Vagina (tissue), 2 donors: Measurements from ENCODE around the gene PLEKHM1.

Source experiments
- POLR2AphosphoS5 ChIP-seq, 2 donors: sonication (generic); formaldehyde crosslinking; IDR thresholded peaks; one replicate each; pipeline ENCODE4 v1.9.0; 2017; ENCODE audit warnings: antibody characterized with exemption in 2 of 2, mild to moderate bottlenecking in 2 of 2, low read depth in 1 of 2; ENCODE audit not compliant: insufficient read depth in 1 of 2
- TF ChIP-seq, protein P1 (sequence below), 3 experiments: fragments of 450-650 bp in 2 of 3; fragments of 200-600 bp in 1 of 3; sonication (generic) in 1 of 3; IDR thresholded peaks; one replicate each; pipeline ENCODE4 v1.5.1; 2017 to 2019; ENCODE audit warnings: antibody characterized with exemption in 3 of 3, mild to moderate bottlenecking in 2 of 3, moderate library complexity in 2 of 3

DNA sequence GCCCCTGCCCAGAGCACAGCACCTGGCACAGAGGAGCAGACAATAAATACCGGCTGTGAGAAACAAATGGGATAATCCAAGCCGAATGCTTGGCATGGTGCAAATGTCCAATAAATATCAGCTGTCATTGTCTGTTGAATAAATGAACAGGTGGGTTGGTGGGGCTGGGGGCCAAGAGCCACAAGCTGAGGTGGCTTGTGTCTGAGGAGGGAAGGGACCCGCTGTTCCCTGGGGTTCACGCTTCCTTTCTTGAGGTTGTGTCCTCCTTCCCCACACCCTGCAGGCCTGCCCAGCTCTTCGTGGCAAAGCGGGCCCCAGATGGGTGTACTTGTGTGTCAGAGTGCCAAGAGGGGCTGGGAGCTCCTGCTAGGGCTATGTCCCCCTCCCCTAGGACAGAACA, 96.4 kb downstream of the PLEKHM1 start:
- TF ChIP-seq, protein P1, sequence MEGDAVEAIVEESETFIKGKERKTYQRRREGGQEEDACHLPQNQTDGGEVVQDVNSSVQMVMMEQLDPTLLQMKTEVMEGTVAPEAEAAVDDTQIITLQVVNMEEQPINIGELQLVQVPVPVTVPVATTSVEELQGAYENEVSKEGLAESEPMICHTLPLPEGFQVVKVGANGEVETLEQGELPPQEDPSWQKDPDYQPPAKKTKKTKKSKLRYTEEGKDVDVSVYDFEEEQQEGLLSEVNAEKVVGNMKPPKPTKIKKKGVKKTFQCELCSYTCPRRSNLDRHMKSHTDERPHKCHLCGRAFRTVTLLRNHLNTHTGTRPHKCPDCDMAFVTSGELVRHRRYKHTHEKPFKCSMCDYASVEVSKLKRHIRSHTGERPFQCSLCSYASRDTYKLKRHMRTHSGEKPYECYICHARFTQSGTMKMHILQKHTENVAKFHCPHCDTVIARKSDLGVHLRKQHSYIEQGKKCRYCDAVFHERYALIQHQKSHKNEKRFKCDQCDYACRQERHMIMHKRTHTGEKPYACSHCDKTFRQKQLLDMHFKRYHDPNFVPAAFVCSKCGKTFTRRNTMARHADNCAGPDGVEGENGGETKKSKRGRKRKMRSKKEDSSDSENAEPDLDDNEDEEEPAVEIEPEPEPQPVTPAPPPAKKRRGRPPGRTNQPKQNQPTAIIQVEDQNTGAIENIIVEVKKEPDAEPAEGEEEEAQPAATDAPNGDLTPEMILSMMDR (IDR thresholded peaks at IDR 0.05), result no peak
- TF ChIP-seq POLR2AphosphoS5 (IDR thresholded peaks at IDR 0.05; ENCODE audit: insufficient read depth in 1 of 2, low read depth in 1 of 2), result no peak
